Mesothelial cell of epicardium (in vitro differentiated cells): ENCODE results near the gene ABCC8. TPM values are rescaled to one million over a fixed set of nuclear protein-coding genes. Genes with fewer than 3 reads are reported as not detected.

ENCODE experiments used
- DNase-seq, 2 experiments: peaks; one replicate each; pipeline ENCODE4 v3.0.0; 2021; ENCODE audit warnings: low spot score in 2 of 2; ENCODE audit not compliant: unreplicated experiment in 2 of 2
- H3K27ac Mint-ChIP-seq: 2 replicates; pipeline ENCODE4 v1.8.0; 2021; ENCODE audit warnings: mixed read lengths
- H3K27me3 Mint-ChIP-seq: 2 replicates; pipeline ENCODE4 v1.8.0; 2021; ENCODE audit warnings: low read depth, mixed read lengths
- H3K36me3 Mint-ChIP-seq: 2 replicates; pipeline ENCODE4 v1.8.0; 2021; ENCODE audit warnings: mixed read lengths
- H3K4me1 Mint-ChIP-seq: 2 replicates; pipeline ENCODE4 v1.8.0; 2021; ENCODE audit warnings: mixed read lengths
- H3K4me3 Mint-ChIP-seq: 2 replicates; pipeline ENCODE4 v1.8.0; 2021; ENCODE audit warnings: mild to moderate bottlenecking, moderate library complexity, mixed read lengths
- H3K9me3 Mint-ChIP-seq: 2 replicates; pipeline ENCODE4 v1.8.0; 2021; ENCODE audit warnings: mixed read lengths
- CTCF ChIP-seq: fragments of 200-600 bp; sonication (generic); IDR thresholded peaks from one replicate; pipeline ENCODE4 v1.5.0; 2021; ENCODE audit warnings: antibody characterized with exemption; ENCODE audit not compliant: unreplicated experiment
- total RNA-seq: library from RNA; stranded (reverse); gene quantifications from 3 replicates; pipeline ENCODE4 v1.2.1, GENCODE V29; 2021

The ABCC8 gene
- total RNA-seq, 1 donor from 2014 or later: not detected

DNA sequence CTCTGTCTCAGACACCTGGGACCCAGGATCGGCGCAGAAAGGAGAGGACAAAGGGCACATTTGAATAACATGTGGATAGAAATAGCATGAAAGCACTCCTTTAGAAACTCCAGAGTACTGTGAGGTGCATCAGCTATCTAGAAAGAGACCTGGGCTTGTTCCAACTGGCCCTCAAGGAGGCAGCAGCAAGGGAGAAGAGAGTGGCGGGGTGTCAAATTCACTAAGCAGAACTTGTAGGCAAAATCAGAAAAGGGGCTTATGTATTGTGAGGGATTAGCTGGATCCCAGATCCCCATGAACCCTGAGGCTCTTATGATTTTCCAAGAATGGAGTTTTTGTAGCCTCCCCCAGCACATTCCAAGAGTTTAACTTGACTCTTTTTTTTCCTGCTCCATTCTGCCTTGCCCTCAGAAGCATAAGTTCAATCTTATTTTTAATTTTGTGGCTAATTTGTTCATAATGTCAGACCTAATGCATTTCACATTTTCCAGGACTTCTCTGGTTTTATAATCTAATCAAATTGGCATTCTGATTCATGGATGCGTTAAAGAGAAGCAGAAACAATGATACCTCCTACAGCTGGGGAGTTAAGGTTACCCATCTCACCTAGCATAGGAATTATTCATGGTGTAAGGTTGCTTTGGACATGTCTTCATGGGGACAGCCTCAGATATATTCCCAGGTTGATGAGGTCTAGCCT is 34.0 kb upstream of the ABCC8 start:
- no peak overlapping the region for H3K27ac Mint-ChIP-seq
- TF ChIP-seq CTCF: no peak
- no peaks in the 10 kb centered on the region for H3K36me3 Mint-ChIP-seq
- no peak overlapping the region for H3K4me3 Mint-ChIP-seq
- no peaks in the 10 kb centered on the region for H3K9me3 Mint-ChIP-seq
- no peak for DNase-seq
- H3K4me1 Mint-ChIP-seq: peaks cover 18% of the 10 kb centered on the region
- H3K27me3 Mint-ChIP-seq: peaks cover 59% of the 10 kb centered on the region

DNA sequence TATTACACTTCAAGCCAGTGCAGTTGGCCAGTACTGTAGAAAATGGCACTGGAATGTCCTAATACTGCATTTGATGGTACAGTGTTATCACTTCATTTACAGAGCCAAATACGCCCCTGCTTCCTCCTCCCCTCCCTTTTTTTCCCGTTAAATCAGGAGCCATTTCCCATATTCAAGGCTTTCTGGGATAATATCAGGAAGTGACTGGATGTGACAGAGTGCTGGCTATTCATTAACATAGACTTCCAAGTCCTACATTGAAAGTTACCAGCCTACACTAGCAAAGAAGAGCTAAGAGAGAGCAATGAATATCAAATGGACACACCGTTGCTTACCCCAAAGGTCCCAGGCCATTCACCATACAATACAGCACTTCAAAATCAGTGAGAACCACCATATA is 32.1 kb upstream of the ABCC8 start:
- Mint-ChIP-seq H3K4me1 (peaks cover 18% of the 10 kb centered on the region), H3K36me3 (no peaks in the 10 kb centered on the region), H3K9me3 (no peaks in the 10 kb centered on the region), H3K27me3 (peaks cover 65% of the 10 kb centered on the region), H3K4me3 (no peak overlapping the region), H3K27ac (no peak overlapping the region)
- no peak for DNase-seq
- no peak for TF ChIP-seq CTCF

DNA sequence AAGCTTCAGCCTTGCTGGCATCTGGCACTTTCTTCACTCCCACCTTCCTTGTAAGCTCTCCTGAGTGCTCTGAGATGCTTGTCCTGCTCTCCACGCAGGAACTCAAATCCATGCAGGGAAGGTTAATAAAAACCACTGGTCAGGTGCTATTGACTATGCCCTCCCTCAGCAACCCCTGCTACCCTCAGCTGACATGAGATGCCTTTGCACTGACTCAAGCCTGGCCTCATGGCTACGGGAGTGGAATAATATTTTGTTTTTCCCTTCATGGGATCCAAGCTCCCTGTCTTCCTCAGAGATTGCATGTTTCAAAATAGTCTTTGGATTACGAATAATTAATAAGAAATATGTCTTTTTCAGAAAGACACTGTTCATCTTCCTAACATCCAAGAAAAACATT is 31.7 kb upstream of the ABCC8 start:
- H3K4me3 Mint-ChIP-seq: no peak overlapping the region
- peaks cover 18% of the 10 kb centered on the region for H3K4me1 Mint-ChIP-seq
- DNase-seq: no peak
- no peak overlapping the region for H3K27ac Mint-ChIP-seq
- TF ChIP-seq CTCF: no peak
- peaks cover 60% of the 10 kb centered on the region for H3K27me3 Mint-ChIP-seq
- no peaks in the 10 kb centered on the region for H3K9me3 Mint-ChIP-seq
- H3K36me3 Mint-ChIP-seq: no peaks in the 10 kb centered on the region

- Mint-ChIP-seq H3K27ac (no peak overlapping the region), H3K27me3 (peaks cover 56% of the 10 kb centered on the region), H3K36me3 (no peaks in the 10 kb centered on the region), H3K4me1 (peaks cover 18% of the 10 kb centered on the region), H3K9me3 (no peaks in the 10 kb centered on the region), H3K4me3 (no peak overlapping the region)
- no peak for TF ChIP-seq CTCF
- DNase-seq: no peak
Measured at GRCh38 chr11:17507773-17508172, 31.1 kb upstream of the ABCC8 start.

DNA sequence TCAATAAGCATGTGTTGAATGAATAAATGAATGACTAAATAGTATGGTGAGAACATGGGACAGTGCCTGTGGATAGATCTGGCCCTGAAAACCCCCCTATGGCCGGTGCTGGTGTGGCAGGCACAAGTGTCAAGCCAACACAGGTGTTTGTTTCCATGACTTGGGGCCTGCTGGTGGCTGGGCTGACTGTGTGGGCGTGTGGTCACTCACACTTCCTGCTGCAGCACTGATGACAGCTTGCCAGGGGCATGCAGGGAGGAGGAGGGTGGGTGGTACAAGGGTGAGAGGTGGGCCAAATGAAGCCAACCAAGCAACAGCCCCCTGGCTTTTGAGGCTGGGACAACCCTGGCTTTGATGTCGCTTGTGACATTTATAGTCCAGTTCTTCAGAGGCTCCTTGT is 30.3 kb upstream of the ABCC8 start:
- H3K4me3 Mint-ChIP-seq: no peak overlapping the region
- peaks cover 18% of the 10 kb centered on the region for H3K4me1 Mint-ChIP-seq
- H3K27ac Mint-ChIP-seq: no peak overlapping the region
- DNase-seq: no peak
- peaks cover 51% of the 10 kb centered on the region for H3K27me3 Mint-ChIP-seq
- no peaks in the 10 kb centered on the region for H3K36me3 Mint-ChIP-seq
- H3K9me3 Mint-ChIP-seq: no peaks in the 10 kb centered on the region
- no peak for TF ChIP-seq CTCF
